NCI-H82 (cell line): ENCODE data around the gene PATZ1.
"Not testable (repeated sequence)": the region's sequence is repeated elsewhere in the genome, so short reads cannot be mapped to it uniquely, and the experiment has no call there.

Experiments used
- DNase-seq: peaks from one replicate; lab custom pipeline; 2025; lab: John Stamatoyannopoulos, UW

The PATZ1 gene

DNA sequence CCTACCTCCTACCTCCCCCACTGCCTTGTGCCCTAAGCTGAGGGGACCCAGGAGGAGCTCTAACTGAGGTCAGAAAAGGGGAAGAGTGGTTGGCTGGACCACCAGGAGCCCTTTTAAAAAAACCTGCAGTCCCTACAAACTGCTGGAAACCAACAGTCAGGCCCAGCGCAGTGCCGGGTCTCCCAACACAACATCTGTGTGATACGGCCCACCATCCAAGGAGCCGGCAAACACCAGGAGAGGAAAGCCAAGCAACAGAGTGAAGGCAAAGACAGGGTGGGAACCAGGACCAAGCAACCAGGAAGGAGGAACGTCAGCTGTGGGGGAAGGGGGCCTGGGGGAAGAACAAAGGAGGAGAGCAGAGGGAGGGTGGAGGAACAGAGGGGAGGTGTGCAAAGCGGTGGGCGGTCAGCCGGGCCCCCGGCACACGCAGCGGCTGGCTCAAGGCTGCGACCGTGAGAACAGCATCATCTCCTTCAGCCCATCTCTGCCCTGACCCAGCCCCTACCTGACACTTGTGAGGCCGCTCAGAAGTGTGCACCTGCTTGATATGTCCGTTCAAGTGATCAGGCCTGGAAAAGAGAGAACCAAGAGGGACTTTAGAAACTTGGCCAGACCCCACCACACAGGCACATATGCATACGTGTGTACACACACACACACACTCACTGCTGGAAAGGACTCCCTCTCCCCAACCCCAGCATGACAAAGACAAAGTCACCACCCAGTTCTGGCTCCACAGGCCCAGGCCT lies 3.6 kb downstream of the PATZ1 start:
- no peak for DNase-seq

- no peak for DNase-seq
Measured at GRCh38 chr22:31341386-31342088, 4.6 kb downstream of the PATZ1 start.

DNA sequence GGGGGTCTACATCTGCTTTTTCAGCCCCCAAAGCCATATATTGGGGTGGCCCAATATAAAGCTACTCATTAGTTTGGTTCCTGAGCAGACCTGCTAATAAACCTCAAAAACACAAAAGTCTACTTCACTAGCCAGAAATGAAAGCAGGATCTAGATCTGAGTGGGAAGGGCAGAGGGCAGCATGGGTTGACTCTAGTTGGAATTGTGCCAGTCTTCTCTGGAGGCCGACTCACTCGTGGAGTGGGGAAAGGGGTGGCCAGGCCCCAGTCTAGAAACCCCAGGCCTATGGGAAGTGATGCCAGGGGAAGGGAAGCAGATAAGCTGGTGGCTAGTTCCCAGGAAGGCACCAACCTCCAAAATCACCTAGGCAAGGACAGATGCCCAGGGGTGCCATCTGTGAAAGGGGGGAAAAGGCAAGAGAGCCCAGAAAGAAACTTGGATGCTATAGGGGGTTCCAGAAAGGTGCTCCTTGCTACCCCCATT lies 5.3 kb downstream of the PATZ1 start:
- no peak for DNase-seq

GRCh38 chr22:31340360-31340759 lies 5.8 kb downstream of the PATZ1 start:
- DNase-seq = no peak

DNA sequence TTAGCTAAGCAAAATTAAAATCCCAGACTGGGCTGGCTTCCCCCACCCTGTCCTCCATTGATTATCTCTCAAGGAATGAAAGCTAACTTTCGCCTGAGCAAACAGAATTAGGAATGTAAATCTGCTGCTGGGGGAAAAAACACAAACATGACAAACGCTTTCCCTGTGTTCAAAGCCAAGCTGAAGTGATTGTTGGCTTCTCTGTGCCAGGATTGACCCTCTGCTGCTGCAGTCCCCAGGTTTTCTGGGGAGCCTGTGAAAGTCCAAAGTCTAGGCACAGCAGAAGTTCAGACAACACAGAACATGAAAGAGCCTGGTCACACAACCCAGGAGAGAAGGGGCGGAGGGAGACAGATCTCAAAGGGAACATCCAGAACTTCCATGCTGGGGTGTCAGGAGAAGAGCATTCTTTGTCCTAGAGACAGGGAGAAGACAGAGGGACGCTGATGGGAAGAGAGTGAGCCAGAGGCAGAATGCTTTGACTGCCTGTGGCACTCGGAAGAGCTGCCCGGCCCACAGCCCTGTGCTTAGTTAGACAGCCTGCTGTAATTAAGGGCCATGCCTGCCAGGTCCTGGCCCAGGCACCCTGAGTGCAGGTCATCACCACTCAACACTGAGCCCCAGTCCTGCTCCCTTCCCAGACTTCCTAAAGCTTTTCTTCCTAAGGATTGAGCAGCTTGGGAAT lies 6.9 kb downstream of the PATZ1 start:
- peak; percentile 47 for DNase-seq

DNA sequence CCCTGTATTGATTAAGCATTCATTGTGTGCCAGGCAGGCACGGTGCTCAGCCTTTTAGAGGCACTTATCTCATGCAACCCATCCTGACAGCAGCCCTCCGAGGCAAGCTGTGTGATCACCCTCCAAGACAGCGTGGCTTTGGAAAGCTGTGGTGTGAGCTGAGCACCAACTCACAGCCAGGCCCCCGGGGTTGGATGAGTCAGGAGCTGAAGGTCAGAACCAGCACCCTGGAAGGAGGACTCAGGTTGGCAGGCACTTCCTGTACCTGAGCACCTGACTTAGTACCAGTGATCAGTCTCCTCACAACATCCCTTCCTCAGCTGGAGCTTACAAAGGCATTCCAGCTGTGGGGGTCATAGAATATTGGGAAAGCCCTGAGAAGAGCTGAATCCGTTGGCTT lies 9.0 kb downstream of the PATZ1 start:
- DNase-seq = no peak

- DNase-seq = no peak
Measured at GRCh38 chr22:31334329-31334728, 11.8 kb downstream of the PATZ1 start.

- no peak for DNase-seq
Measured at GRCh38 chr22:31333641-31334040, 12.5 kb downstream of the PATZ1 start.

DNA sequence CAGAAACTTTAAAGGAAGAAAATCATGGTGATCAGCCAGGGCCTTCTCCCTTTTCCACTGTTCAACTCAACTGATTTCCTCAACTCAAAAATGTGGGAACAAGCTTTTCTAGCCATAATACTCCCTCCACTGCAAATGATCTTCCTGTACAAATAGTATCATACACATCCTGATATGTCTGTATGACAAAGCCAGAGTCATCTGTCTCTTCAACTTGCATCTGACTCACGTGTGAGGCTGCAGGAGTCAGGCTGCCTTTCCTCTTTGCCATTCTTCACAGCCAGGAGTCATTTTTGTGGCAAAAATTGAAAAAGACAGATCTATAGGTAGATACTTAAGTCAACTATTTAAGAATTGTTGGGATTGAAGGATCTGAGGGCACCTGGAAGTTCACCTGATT lies 13.3 kb downstream of the PATZ1 start:
- DNase-seq = no peak

DNA sequence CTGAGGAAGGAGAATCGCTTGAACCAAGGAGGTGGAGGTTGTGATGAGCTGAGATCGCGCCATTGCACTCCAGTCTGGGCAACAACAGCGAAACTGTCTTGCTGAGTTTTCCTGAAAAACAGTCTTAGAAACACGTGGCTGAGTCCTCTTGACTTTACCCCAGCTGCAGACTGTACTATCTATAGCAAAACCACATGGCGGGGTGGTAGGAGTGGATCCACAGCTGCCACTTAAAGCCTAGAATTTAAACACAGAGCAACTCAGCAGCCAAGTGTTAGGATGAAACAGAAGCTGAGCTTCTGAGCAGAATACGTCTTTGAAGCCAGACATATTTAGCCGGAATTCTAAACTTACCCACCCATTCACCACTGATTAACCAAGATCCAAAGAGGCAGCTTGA lies 14.1 kb downstream of the PATZ1 start:
- no peak for DNase-seq

DNA sequence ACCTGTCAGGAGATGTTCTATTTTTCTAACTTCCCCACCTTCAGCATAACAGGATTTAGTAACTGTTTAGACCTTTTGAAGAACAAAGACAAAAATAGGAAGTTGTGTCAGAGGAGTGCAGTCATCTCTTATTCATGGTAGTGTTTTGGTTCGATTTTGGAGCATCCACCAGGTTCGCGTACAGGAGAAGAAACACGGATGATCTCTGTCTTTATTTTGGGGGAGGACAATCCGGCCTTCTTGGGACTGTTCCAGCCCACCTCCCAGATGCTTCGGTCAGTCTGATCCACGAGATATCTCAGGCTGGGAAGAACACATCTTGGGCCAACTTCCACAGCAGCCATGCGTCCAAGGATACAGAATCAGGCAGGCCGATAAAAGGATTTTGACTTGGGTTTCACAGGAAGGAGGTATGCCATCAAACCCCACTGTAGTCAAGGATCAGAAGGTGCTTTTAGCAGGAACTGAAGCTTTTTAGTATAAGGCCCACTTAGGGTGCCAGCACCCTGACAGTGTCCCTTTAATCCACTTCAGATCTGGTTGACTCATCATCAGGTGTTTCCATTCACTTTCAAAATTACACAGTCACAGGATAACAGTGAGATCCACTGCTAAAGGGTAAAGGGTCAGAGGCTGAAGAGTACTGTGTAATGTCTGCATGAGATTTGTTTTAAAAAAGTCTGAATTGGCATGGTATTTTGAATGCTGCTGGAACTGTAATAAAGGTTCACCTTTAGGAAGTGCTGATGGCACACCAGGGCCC lies 16.5 kb downstream of the PATZ1 start:
- no peak for DNase-seq

DNA sequence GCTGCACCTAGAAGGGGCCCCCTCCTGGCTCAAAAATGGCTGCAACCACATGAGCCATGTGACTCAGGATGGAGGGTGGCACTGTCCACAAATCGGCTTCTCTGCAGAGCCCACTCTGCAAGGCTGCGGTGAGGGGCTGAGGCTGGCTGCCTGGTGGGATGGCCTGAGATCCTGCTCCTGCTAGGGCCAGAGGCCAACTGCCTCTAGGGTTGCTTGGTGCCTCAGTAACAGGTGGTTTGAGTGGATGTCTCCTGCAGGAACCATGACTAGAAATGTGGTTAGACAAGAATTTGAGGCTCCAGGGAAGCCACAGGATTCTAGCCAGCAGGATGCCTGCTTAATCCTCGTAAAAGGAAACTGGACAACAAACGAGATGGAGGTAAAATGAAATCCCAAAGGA lies 17.1 kb downstream of the PATZ1 start:
- DNase-seq = no peak

DNA sequence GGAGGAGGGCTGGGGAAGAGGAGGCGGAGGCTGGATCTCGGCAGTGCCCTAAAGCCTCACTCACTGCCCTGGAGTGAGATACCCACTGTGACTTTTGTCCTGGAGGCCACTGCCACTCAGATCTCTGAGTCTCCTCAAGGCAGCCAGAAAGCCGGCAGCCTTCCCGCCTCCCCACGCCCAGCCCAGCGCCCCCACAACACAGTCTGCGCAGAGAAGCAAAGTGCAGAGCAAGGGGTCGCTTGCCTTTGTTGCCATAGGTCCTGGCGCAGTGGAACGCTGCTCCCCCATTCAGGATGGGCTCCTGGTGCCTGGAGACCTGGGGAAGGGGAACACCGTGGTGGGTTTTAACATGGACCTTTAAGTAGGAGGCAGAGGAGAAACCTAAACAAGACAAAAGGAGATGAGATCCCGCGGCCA lies 17.6 kb downstream of the PATZ1 start:
- no peak for DNase-seq

DNA sequence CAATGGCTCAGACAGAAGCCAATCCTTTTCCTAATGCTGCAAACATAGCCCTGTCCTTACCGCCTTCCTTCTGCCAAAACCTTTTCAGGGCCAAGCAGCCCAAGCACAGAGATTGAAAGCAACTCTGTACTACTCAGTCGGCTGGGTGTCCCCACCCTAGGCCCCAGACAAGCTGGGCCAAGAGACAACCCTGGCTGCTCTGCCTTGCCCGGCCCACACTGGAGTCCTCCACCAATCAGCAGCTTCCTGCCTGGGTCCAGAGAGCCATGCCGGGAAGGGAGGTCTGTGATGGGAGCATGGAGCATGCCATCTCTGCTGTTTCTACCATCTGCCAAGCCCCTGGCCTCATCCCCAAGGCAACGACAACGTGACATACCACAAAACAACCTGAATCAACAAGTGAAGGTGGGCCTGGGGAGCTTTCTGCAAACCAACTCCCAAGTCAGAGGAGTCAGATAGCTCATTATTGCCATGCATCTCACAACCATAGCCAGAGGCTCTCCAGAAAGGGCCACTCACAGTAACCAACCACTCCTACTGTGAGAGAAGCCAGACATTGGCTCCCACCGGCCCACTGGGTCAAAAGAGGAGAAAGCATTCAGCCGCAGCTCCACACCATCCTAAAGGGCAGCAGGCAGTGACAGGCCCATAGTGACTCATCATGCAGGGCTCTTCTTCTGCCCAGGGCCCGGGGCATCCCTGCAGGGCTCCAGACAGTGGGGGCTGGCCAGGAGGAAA lies 18.2 kb downstream of the PATZ1 start:
- no peak for DNase-seq

DNA sequence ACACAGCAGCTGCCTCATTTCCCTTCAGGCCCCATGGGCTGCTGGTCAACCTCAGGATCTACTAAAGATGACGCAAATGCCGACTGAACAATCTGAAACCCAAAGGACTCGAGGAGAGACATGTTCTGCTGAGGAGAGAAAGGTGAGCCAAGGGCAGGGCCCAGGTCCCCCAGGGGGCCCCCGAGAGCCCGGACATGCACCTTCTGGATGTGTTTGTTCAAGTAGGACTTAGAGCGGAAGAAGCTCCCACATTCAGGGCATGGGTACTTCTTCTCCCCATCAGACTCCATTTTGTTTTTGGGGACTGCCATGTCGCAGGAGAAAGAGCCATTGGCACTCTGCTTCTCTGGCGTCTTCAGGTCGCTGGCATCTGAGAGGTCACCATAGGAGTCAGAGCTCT lies 19.3 kb downstream of the PATZ1 start:
- DNase-seq = no peak

GRCh38 chr22:31323578-31324550 lies 22.3 kb downstream of the PATZ1 start:
- no peak for DNase-seq

- DNase-seq = no peak
Measured at GRCh38 chr22:31321421-31321820, 24.7 kb downstream of the PATZ1 start.

- DNase-seq = not testable (repeated sequence)
Measured at GRCh38 chr22:31314220-31314619, 31.9 kb downstream of the PATZ1 start.

DNA sequence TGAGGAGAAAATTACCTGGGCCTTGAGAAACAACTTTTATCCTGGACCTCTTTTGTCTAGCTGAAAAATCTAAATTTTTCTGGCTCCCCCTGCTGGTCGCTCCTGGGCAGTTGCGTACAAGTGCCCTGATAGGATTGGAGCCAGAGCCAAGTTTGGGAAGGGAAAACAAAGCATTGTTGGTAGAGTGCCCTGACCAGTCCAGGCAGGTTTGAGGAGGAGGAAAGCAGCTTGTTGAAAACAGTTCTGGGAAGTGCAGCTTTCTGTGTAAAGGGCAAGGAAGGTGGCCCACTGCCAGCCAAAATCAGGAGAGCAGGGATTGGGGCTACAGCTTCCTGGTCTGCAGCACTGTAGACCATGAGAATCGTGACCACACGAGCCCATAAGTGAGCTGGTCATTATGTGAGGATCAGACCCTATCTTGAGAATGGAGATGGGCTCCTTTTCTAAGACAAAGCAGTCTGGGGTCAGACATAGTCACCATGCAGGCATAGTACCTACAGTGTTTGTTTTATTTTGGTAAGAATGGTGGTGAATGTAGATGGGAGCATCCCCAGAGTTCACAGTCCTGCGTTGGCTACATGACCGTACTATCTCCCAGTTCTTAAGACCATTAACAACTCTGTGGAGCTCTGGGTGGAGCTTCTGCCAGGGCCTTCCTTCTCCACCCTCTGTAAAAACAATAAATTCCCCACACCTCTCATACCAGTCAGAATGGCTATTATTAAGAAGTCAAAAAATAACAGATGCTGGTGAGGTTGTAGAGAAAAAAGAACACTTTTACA lies 32.6 kb downstream of the PATZ1 start:
- peak; percentile 46 for DNase-seq
